Small intestine (tissue), 7 donors: ENCODE results near the gene PCDHGA1. TPM values are rescaled to one million over a fixed set of nuclear protein-coding genes. Genes with fewer than 3 reads are reported as not detected.

Experiments
- DNase-seq, 2 donors: peaks; one replicate each; pipeline versions ENCODE4 v3.0.0 to v3.0.0-alpha.2; 2013
- FAIRE-seq: peaks from 2 replicates; lab custom pipeline; 2012; peaks lifted over from hg19 to GRCh38; lab: Jason Lieb, UNC
- H3K27ac ChIP-seq, 3 donors: one replicate each; pipeline ENCODE4 v1.5.1; 2013; ENCODE audit warnings: low read length in 2 of 3, mild to moderate bottlenecking in 2 of 3, control low read depth in 1 of 3, inconsistent platforms in 1 of 3, low read depth in 1 of 3, moderate library complexity in 1 of 3
- H3K27me3 ChIP-seq, 3 donors: one replicate each; pipeline ENCODE4 v1.6.1; 2013; ENCODE audit warnings: low read length in 3 of 3, inconsistent platforms in 1 of 3; ENCODE audit not compliant: control insufficient read depth in 3 of 3, insufficient read depth in 3 of 3
- H3K36me3 ChIP-seq, 3 donors: one replicate each; pipeline ENCODE4 v1.6.1; 2013; ENCODE audit warnings: low read length in 3 of 3, inconsistent platforms in 1 of 3, low read depth in 1 of 3, mild to moderate bottlenecking in 1 of 3, moderate library complexity in 1 of 3; ENCODE audit not compliant: control insufficient read depth in 3 of 3, insufficient read depth in 2 of 3
- H3K4me1 ChIP-seq, 3 donors: one replicate each; pipeline ENCODE4 v1.6.1; 2013; ENCODE audit warnings: low read length in 2 of 3, inconsistent platforms in 1 of 3, low read depth in 1 of 3, mild to moderate bottlenecking in 1 of 3, moderate library complexity in 1 of 3; ENCODE audit not compliant: control insufficient read depth in 3 of 3, insufficient read depth in 2 of 3
- H3K4me3 ChIP-seq, 3 donors: one replicate each; pipeline ENCODE4 v1.5.1; 2013; ENCODE audit warnings: low read length in 3 of 3, control low read depth in 1 of 3, inconsistent platforms in 1 of 3, low read depth in 1 of 3, mild to moderate bottlenecking in 1 of 3, moderate library complexity in 1 of 3
- H3K9me3 ChIP-seq, 2 donors: one replicate each; pipeline ENCODE4 v1.6.1; 2013; ENCODE audit warnings: low read depth in 1 of 2, low read length in 1 of 2; ENCODE audit not compliant: control insufficient read depth in 2 of 2, insufficient read depth in 1 of 2
- WGBS, 3 donors: extraction: QIAGEN DNeasy Blood & Tissue Kit; methylation state at CpG; one replicate each; pipeline ENCODE4 v1.1.7; 2013; 5-methylcytosine and 5-hydroxymethylcytosine counted together
- polyA plus RNA-seq, 4 donors: library from polyadenylated mRNA; stranded (reverse) in 3 of 4; unstranded in 1 of 4; fragments of 200-250 nt in 3 of 4; fragments of 120-200 nt in 1 of 4; gene quantifications; one replicate each; pipeline versions ENCODE4 v1.2.1 to v1.2.3, GENCODE V29; 2013
- donor health status: healthy with polysubstance abuse.
- donor health status: control.
- donor health status: control.
- donor health status: Bipolar disorder and iron deficiency.
- donor health status: healthy.

The PCDHGA1 gene
- polyA plus RNA-seq, 4 donors = 0.10 to 0.27 (median 0.13) TPM; not detected in 1

- whole genome bisulfite sequencing, 3 donors = 52 to 72% (median 69%) methylated on average over 2 of the region's 2 CpGs
- no peak for FAIRE-seq
- Histone ChIP-seq H3K9me3 (no peaks in the 10 kb centered on the region), H3K4me3 (no peak overlapping the region), H3K36me3 (peaks cover 10 to 48% (median 37%) of the 10 kb centered on the region in 3 donors), H3K27ac (no peak overlapping the region), H3K4me1 (peaks cover 2 to 25% (median 4%) of the 10 kb centered on the region in 3 donors), H3K27me3 (no peaks in the 10 kb centered on the region)
- no peak for DNase-seq
Measured at GRCh38 chr5:141522301-141522700, 192.0 kb downstream of the PCDHGA1 start.

DNA sequence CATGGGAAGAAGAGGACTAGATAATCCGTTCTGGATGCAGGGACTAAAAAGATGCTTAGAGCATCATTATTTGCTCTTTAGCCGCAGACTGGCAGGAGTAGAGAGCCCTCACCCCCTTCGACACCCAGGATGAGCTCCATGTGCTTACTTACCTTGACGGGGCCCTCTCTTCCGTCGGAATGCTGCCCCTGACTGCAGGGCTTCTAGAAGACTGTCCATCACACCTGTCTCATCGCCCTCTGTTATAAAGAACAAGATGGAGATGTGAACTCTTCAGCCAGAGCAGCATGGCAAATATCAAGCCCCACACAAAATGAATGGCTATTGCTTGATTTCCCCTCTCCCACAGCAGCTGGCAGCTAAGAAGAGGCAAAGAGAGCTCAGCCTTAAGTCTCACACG lies 193.7 kb downstream of the PCDHGA1 start:
- Histone ChIP-seq H3K4me1 (peaks cover 2 to 25% (median 4%) of the 10 kb centered on the region in 3 donors), H3K36me3 (peaks cover 13 to 44% (median 42%) of the 10 kb centered on the region in 3 donors), H3K4me3 (no peak overlapping the region), H3K9me3 (no peaks in the 10 kb centered on the region), H3K27ac (peak overlapping the region in 1 of 3 donors; percentile 77), H3K27me3 (no peaks in the 10 kb centered on the region)
- 91 to 98% (median 97%) methylated on average over 8 of the region's 8 CpGs for WGBS, 3 donors
- DNase-seq = no peak
- FAIRE-seq = no peak

DNA sequence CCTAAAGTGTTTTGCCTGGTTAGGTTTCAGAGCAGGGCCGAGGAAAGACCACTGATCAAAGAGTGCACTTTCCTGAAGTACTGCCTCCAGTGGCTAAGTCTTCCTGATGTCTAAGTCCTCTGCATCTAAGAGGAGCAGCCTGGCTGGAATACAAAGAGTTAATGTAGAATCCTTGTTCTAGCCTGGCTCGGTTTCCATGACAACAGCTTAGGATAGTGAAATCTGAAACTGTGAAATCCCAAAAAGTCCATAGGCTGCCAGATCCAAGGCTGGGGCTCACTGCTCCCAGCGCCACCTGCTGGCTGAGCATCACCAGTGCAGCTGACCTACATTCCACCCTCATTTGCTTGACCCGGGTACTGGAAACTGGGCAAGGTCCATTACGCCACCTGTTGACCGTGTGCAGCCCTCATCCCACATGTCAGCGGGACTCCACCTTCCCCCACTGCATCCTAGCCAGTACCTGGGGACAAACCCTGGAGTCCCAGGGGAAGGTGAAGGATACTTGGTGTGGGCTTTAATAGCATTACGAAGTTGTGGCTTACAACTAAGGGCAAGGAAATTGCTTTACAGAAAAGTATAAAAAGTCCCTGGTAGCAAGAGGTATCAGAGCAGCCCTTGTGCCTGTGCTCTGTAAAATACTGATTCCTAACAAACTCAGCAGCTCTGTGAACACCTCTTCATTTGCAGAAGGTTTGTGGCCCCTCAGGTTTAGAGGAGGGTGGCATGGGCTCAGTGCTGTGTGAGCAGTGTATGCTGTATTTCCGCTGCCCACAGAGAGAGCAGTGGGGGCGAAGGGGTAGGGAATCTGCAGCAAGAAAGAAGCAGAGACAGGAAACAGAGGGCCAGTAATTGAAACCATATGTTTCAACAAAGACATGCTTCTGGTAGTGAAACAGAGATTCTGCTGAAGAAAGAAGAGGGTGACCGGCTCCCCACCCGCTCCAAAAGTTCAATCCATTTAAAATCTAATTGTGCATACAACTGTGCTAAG lies 194.6 kb downstream of the PCDHGA1 start:
- Histone ChIP-seq H3K4me3 (no peak overlapping the region), H3K27ac (peak overlapping the region; percentile 8 to 77 (median 50)), H3K4me1 (peaks cover 2 to 25% (median 4%) of the 10 kb centered on the region in 3 donors), H3K36me3 (peaks cover 13 to 52% (median 39%) of the 10 kb centered on the region in 3 donors), H3K27me3 (no peaks in the 10 kb centered on the region), H3K9me3 (no peaks in the 10 kb centered on the region)
- FAIRE-seq (no peak), DNase-seq (peak; percentile 78 to 87)
- WGBS, 3 donors = 33 to 47% (median 43%) methylated on average over 12 of the region's 12 CpGs

DNA sequence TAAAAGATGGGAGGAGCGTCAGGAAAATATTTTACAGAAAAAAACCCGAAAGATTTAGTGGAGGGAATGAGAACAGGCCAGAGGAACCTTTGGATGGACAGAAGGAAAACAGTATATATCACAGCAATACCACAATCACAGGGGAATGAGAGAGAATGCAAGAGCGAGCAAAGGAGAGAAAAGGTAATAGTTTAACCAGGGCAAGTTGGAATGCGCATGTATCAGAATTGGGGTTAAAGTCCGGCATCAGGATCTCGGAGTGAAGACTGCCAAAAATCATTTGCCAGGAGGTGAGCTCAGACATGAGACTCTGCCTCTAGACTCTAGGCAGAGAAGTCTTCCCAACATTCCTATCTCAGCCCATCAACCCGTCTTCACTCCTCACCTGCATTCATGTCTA lies 195.3 kb downstream of the PCDHGA1 start:
- no peak for FAIRE-seq

DNA sequence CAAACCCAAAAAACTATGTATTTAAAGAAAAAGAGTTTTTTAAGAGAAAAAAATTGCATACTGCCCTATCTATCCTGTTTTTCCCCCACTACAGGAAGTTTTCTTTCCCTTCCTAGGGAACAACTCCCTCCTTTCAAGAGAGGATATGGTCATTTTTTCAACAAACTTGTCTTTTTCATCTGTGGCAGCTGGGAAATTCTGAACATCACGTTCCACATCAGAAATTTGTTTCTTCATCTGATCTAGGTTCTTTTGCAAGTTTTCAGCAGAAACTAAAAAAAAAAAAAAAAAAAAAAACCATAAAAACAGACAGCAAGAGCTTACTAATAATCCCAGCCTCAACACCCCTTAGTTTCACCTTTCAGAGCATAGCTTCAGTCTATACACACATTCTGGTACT lies 197.1 kb downstream of the PCDHGA1 start:
- no peak for FAIRE-seq
- no peak overlapping the region for H3K4me3 ChIP-seq
- H3K4me1 ChIP-seq = peaks cover 0 to 19% (median 4%) of the 10 kb centered on the region in 3 donors
- no peaks in the 10 kb centered on the region for H3K9me3 ChIP-seq
- H3K27me3 ChIP-seq = no peaks in the 10 kb centered on the region
- peaks cover 15 to 52% (median 41%) of the 10 kb centered on the region in 3 donors for H3K36me3 ChIP-seq
- H3K27ac ChIP-seq = no peak overlapping the region
- DNase-seq = no peak
- 48 to 93% (median 83%) methylated on average over 1 of the region's 1 CpG for WGBS, 3 donors

More for the DNA sequence above, 195.3 kb downstream of the PCDHGA1 start:
- no peak overlapping the region for H3K4me3 ChIP-seq
- 29 to 64% (median 49%) methylated on average over 7 of the region's 7 CpGs for WGBS, 3 donors
- H3K4me1 ChIP-seq = peaks cover 2 to 25% (median 4%) of the 10 kb centered on the region in 3 donors
- DNase-seq = peak; percentile 60 to 78
- no peaks in the 10 kb centered on the region for H3K27me3 ChIP-seq
- peaks cover 13 to 49% (median 39%) of the 10 kb centered on the region in 3 donors for H3K36me3 ChIP-seq
- H3K27ac ChIP-seq = peak overlapping the region in 2 of 3 donors; percentile 56 to 77
- no peaks in the 10 kb centered on the region for H3K9me3 ChIP-seq

DNA sequence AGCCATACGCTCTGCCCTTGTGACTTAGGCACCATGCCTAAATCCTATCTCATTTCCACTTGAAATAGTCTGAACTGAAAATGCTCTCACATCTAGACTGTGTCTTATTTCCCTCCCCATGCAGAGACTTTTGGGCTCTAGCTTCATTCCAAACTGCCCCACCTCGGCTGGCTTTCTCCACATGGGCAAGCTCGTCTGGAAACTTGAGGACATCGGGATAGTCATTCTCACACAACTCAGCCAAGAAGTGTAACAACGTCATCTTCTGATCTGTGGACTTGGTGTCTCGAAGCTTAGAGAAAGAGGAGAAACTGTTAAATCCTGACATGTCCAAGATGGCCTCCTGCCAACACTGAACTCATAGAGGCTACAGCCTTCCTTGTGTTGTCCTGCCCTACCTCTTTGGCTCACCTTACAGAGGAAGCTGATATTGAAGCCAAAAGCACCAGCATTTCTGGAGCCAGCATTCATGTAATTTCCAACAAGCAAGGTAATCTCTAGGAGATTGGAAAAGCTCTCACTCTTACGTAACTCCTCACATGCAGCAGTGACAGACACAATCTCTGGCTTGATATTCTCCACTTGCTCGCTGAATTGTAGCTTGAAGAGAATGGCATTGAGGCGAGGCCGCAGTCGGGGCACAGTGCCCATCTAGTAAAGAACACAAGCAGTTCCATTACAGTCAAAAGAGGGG lies 198.1 kb downstream of the PCDHGA1 start:
- peak overlapping the region in 2 of 3 donors; percentile 12 to 54 for H3K27ac ChIP-seq
- FAIRE-seq = no peak
- no peaks in the 10 kb centered on the region for H3K27me3 ChIP-seq
- peaks cover 12 to 52% (median 41%) of the 10 kb centered on the region in 3 donors for H3K36me3 ChIP-seq
- whole genome bisulfite sequencing, 3 donors = 75 to 95% (median 94%) methylated on average over 11 of the region's 11 CpGs
- H3K4me3 ChIP-seq = no peak overlapping the region
- no peaks in the 10 kb centered on the region for H3K9me3 ChIP-seq
- peaks cover 0 to 19% (median 4%) of the 10 kb centered on the region in 3 donors for H3K4me1 ChIP-seq
- no peak for DNase-seq

- DNase-seq (no peak), FAIRE-seq (no peak)
Measured at GRCh38 chr5:141529002-141529401, 198.7 kb downstream of the PCDHGA1 start.

DNA sequence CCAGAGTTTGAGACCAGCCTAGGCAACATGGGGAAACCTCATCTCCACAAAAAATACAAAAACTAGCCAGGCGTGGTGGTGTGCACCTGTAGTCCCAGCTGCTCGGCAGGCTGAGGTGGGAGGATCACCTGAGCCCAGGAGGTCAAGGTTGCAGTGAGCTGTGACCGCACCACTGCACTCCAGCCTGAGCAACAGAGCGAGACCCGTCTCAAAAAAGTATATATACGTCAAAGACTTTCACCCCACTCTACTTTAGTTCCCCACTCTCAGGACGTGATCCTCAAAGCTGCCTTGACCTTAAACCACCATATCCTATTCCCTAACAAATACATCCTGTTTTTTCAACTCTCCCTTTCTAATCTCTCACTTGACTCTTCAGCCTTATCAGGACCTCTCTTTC lies 199.6 kb downstream of the PCDHGA1 start:
- Histone ChIP-seq H3K9me3 (no peaks in the 10 kb centered on the region), H3K36me3 (peaks cover 12 to 48% (median 40%) of the 10 kb centered on the region in 3 donors), H3K4me1 (peaks cover 0 to 11% (median 4%) of the 10 kb centered on the region in 3 donors), H3K27ac (no peak overlapping the region), H3K27me3 (no peaks in the 10 kb centered on the region), H3K4me3 (no peak overlapping the region)
- FAIRE-seq (no peak), DNase-seq (no peak)
- WGBS, 3 donors = 88 to 95% (median 93%) methylated on average over 7 of the region's 7 CpGs

More at GRCh38 chr5:141529002-141529401, 198.7 kb downstream of the PCDHGA1 start:
- WGBS, 3 donors = 67 to 90% (median 88%) methylated on average over 5 of the region's 5 CpGs
- no peak overlapping the region for H3K4me3 ChIP-seq
- H3K9me3 ChIP-seq = no peaks in the 10 kb centered on the region
- peak overlapping the region in 2 of 3 donors; percentile 12 to 54 for H3K27ac ChIP-seq
- H3K27me3 ChIP-seq = no peaks in the 10 kb centered on the region
- H3K36me3 ChIP-seq = peaks cover 12 to 54% (median 41%) of the 10 kb centered on the region in 3 donors
- peaks cover 0 to 18% (median 4%) of the 10 kb centered on the region in 3 donors for H3K4me1 ChIP-seq
